ENCODE measurements around the gene ACAP2.

The ACAP2 gene

GRCh38 chr3:195257454-195258448 lies 185.1 kb downstream of the ACAP2 start:
- DNase-seq, result no peak

GRCh38 chr3:195256639-195257453 lies 186.0 kb downstream of the ACAP2 start:
- DNase-seq, result no peak

- DNase-seq, result no peak
Observed at GRCh38 chr3:195255571-195256501, 187.0 kb downstream of the ACAP2 start.

- no peak for DNase-seq
Observed at GRCh38 chr3:195255176-195255500, 187.7 kb downstream of the ACAP2 start.

GRCh38 chr3:195254454-195255175 lies 188.2 kb downstream of the ACAP2 start:
- no peak for DNase-seq

- no peak for DNase-seq
Observed at GRCh38 chr3:195253923-195254432, 188.8 kb downstream of the ACAP2 start.

GRCh38 chr3:195251336-195252065 lies 191.3 kb downstream of the ACAP2 start:
- DNase-seq, result no peak

GRCh38 chr3:195250473-195251251 lies 192.2 kb downstream of the ACAP2 start:
- DNase-seq, result peak; percentile 82

- DNase-seq, result no peak
Observed at GRCh38 chr3:195249858-195250464, 192.9 kb downstream of the ACAP2 start.

- DNase-seq, result no peak
Observed at GRCh38 chr3:195249057-195249770, 193.6 kb downstream of the ACAP2 start.

- DNase-seq, result no peak
Observed at GRCh38 chr3:195248281-195248680, 194.5 kb downstream of the ACAP2 start.

- no peak for DNase-seq
Observed at GRCh38 chr3:195247863-195248189, 195.0 kb downstream of the ACAP2 start.

GRCh38 chr3:195247086-195247862 lies 195.5 kb downstream of the ACAP2 start:
- no peak for DNase-seq

- DNase-seq, result no peak
Observed at GRCh38 chr3:195246581-195246995, 196.2 kb downstream of the ACAP2 start.

- no peak for DNase-seq
Observed at GRCh38 chr3:195245531-195245951, 197.3 kb downstream of the ACAP2 start.

- DNase-seq, result no peak
Observed at GRCh38 chr3:195241592-195242355, 201.0 kb downstream of the ACAP2 start.

GRCh38 chr3:195240939-195241338 lies 201.9 kb downstream of the ACAP2 start:
- no peak for DNase-seq
